Measurements from ENCODE around the gene SETBP1.

DNA sequence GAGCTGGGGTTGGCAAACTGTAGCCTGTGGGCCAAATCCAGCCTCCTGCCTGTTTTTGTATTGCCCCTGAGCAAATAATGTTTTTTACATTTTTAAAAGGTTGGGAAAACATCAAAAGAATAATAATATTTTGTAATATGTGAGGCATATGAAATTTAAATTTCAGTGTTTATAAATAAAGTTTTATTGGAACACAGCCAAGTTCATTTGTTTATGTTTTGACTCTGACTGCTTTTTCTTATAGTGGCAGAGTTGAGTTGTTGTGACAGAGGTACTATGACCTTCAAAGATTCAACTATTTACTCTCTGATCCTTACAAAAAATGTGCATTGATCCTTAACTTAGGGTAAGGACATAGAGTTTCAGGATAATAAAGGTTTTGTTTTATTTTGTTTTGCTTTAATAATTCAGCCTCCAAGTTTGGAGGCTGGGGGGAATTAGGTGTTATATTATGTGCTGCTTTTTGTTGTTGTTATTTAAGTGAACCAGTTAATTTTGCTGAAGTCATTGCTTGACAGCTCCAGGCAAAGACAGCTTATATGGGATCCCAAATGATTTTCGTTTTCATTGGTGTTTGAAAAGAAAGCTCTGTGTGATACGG is 24.5 kb downstream of the SETBP1 start:
- no peak for TF ChIP-seq EZH2 (IDR thresholded peaks at IDR 0.05; ENCODE audit: borderline replicate concordance, low read depth, low read length, poor library complexity, severe bottlenecking)
- TF ChIP-seq, protein P1, sequence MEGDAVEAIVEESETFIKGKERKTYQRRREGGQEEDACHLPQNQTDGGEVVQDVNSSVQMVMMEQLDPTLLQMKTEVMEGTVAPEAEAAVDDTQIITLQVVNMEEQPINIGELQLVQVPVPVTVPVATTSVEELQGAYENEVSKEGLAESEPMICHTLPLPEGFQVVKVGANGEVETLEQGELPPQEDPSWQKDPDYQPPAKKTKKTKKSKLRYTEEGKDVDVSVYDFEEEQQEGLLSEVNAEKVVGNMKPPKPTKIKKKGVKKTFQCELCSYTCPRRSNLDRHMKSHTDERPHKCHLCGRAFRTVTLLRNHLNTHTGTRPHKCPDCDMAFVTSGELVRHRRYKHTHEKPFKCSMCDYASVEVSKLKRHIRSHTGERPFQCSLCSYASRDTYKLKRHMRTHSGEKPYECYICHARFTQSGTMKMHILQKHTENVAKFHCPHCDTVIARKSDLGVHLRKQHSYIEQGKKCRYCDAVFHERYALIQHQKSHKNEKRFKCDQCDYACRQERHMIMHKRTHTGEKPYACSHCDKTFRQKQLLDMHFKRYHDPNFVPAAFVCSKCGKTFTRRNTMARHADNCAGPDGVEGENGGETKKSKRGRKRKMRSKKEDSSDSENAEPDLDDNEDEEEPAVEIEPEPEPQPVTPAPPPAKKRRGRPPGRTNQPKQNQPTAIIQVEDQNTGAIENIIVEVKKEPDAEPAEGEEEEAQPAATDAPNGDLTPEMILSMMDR (conservative IDR thresholded peaks at IDR 0.05; ENCODE audit: low read depth, low read length): no peak
